ENCODE results near the gene CTTN. TPM values are rescaled to one million over a fixed set of nuclear protein-coding genes. Genes with fewer than 3 reads are reported as not detected.

The CTTN gene
- total RNA-seq (2012; rRNA removed) = 296 and 312 TPM in 2 replicates

DNA sequence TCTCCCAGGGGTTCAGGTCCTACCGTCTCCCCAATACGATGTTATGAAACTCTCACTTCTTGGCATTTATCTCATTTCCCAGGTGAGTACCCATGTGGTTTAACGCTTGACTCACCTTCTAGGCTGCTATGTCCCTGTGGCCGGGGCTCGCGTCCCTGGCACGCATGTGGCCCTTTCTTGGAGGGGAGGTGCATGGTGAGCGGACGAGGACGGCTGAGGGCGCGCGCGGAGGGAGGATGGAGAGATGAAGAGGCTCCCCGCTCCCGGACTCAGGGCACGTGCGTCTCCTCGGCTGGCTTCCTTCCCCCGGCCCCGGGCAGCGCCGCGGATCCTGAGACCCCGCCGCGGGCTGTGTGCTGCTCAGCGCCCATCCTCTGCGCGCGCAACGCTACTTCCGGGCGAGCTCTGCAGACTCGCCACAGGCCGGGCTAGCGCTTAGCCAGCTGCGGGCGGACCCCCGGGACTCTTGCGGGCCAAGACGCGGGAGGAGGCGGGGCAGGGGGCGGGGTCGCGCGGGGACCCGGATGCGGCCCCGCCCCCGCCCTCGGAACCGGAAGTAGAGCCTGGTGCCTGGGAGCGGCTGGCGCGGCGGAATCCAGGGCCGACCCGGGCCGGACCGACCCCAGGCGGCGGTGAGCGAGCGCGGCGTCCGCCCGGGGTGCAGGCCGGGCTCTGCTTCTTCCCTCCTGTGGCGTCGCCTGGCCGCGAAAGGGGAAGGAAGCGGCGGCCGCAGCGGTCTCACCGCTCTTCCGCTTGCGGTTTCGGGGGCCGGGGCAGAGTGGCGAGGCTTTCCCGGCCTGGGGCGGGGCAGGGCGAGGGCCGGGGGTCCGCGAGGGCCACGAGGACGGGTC lies at the start of gene CTTN:
Gene CTTN (plus strand): TSS at position 547 of the 851 bp plus-strand sequence. CDS start 8,769 bp downstream, outside the sequence.
- H3K4me2 ChIP-seq (ENCODE audit: low read length) = peak within 1 kb of the TSS; percentile 92
- H3K4me3 ChIP-seq (ENCODE audit: low read length) = peak within 1 kb of the TSS; percentile 76
- peaks cover 31% of the 10 kb centered on the region for H3K4me1 ChIP-seq (ENCODE audit: control insufficient read depth, insufficient read depth, low read length)
- no peaks in the 10 kb centered on the region for H3K27me3 ChIP-seq (ENCODE audit: control insufficient read depth, insufficient read depth, low read length)
- peaks cover 5% of the 10 kb centered on the region for H3K36me3 ChIP-seq (ENCODE audit: insufficient read depth, low read length)
- no peaks in the 10 kb centered on the region for H3K9me3 ChIP-seq (replicated peaks; ENCODE audit: low read length)
- H3K9ac ChIP-seq (ENCODE audit: low read depth, low read length) = peak within 1 kb of the TSS; percentile 85

DNA sequence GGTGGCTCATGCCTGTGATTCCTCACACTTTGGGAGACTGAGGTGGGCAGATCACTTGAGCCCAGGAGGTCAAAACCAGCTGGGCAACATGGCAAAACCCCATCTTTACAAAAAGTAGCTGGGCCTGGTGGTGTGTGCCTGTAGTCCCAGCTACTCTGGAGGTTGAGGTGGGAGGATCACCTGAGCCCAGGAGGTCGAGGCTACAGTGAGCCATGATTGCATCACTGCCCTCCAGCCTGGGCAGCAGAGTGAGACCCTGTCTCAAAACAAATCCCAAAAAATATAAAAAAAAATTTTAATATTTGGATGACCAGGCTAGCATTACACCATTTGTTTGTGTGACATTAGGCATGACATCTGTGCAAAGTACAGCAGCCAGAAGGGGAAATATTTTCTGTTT lies 49.7 kb upstream of the CTTN start:
- H3K4me2 ChIP-seq (ENCODE audit: low read length) = no peak overlapping the region
- no peaks in the 10 kb centered on the region for H3K27me3 ChIP-seq (ENCODE audit: control insufficient read depth, insufficient read depth, low read length)
- H3K36me3 ChIP-seq (ENCODE audit: insufficient read depth, low read length) = peaks cover 42% of the 10 kb centered on the region
- H3K4me3 ChIP-seq (ENCODE audit: low read length) = no peak overlapping the region
- H3K4me1 ChIP-seq (ENCODE audit: control insufficient read depth, insufficient read depth, low read length) = no peaks in the 10 kb centered on the region
- H3K9me3 ChIP-seq (replicated peaks; ENCODE audit: low read length) = no peaks in the 10 kb centered on the region
- no peak overlapping the region for H3K9ac ChIP-seq (ENCODE audit: low read depth, low read length)

DNA sequence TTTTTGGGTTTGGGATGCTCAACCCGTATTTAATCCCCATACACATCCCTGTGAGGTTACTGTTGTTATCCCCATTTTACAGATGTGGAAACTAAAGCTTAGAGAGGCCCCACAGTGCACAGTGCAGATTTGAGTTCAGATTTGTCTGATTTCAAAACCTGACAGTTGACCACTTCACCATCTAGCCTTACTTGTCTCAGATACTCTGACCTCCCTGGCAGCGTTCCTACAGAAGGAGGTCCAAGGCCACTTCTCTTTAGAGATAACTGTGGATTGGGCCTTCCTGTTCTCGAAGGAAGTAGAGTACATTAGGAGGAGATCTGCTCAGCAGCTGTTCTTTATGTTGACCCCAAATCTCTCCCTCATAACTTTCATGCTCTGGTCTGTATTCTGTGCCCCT lies 46.7 kb upstream of the CTTN start:
- Histone ChIP-seq H3K4me2 (ENCODE audit: low read length) (no peak overlapping the region), H3K4me3 (ENCODE audit: low read length) (no peak overlapping the region), H3K9ac (ENCODE audit: low read depth, low read length) (no peak overlapping the region), H3K36me3 (ENCODE audit: insufficient read depth, low read length) (peaks cover 45% of the 10 kb centered on the region), H3K9me3 (replicated peaks; ENCODE audit: low read length) (no peaks in the 10 kb centered on the region), H3K27me3 (ENCODE audit: control insufficient read depth, insufficient read depth, low read length) (no peaks in the 10 kb centered on the region), H3K4me1 (ENCODE audit: control insufficient read depth, insufficient read depth, low read length) (no peaks in the 10 kb centered on the region)

GRCh38 chr11:70352100-70352499 lies 46.2 kb upstream of the CTTN start:
- Histone ChIP-seq H3K9ac (ENCODE audit: low read depth, low read length) (no peak overlapping the region), H3K9me3 (replicated peaks; ENCODE audit: low read length) (no peaks in the 10 kb centered on the region), H3K4me1 (ENCODE audit: control insufficient read depth, insufficient read depth, low read length) (no peaks in the 10 kb centered on the region), H3K36me3 (ENCODE audit: insufficient read depth, low read length) (peaks cover 46% of the 10 kb centered on the region), H3K4me3 (ENCODE audit: low read length) (no peak overlapping the region), H3K4me2 (ENCODE audit: low read length) (no peak overlapping the region), H3K27me3 (ENCODE audit: control insufficient read depth, insufficient read depth, low read length) (no peaks in the 10 kb centered on the region)

GRCh38 chr11:70352601-70353000 lies 45.7 kb upstream of the CTTN start:
- Histone ChIP-seq H3K9ac (ENCODE audit: low read depth, low read length) (no peak overlapping the region), H3K9me3 (replicated peaks; ENCODE audit: low read length) (no peaks in the 10 kb centered on the region), H3K4me2 (ENCODE audit: low read length) (no peak overlapping the region), H3K36me3 (ENCODE audit: insufficient read depth, low read length) (peaks cover 49% of the 10 kb centered on the region), H3K4me3 (ENCODE audit: low read length) (no peak overlapping the region), H3K4me1 (ENCODE audit: control insufficient read depth, insufficient read depth, low read length) (no peaks in the 10 kb centered on the region), H3K27me3 (ENCODE audit: control insufficient read depth, insufficient read depth, low read length) (no peaks in the 10 kb centered on the region)

DNA sequence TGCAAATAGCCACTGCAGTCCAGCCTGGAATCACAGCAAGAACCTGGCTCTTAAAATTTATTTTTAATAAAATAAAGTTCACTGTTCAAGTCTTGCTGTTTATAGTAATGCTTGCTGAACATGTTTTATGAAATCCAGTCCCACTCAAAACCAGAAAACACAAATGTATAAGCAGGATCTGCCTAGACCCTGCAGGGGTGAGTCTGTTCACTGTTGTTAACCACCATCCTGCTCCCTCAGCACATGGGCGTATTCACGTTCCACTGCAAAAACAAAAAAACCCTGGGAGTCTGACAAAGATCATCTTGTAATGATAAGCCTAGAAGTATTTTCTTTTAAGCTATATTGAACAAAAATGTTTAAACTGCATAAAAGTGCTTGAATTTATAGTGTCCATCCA lies 45.0 kb upstream of the CTTN start:
- Histone ChIP-seq H3K4me3 (ENCODE audit: low read length) (no peak overlapping the region), H3K9me3 (replicated peaks; ENCODE audit: low read length) (no peaks in the 10 kb centered on the region), H3K4me2 (ENCODE audit: low read length) (no peak overlapping the region), H3K36me3 (ENCODE audit: insufficient read depth, low read length) (peaks cover 47% of the 10 kb centered on the region), H3K4me1 (ENCODE audit: control insufficient read depth, insufficient read depth, low read length) (no peaks in the 10 kb centered on the region), H3K9ac (ENCODE audit: low read depth, low read length) (no peak overlapping the region), H3K27me3 (ENCODE audit: control insufficient read depth, insufficient read depth, low read length) (no peaks in the 10 kb centered on the region)

GRCh38 chr11:70353900-70354568 lies 44.3 kb upstream of the CTTN start:
- Histone ChIP-seq H3K36me3 (ENCODE audit: insufficient read depth, low read length) (peaks cover 50% of the 10 kb centered on the region), H3K4me3 (ENCODE audit: low read length) (no peak overlapping the region), H3K4me1 (ENCODE audit: control insufficient read depth, insufficient read depth, low read length) (no peaks in the 10 kb centered on the region), H3K9ac (ENCODE audit: low read depth, low read length) (no peak overlapping the region), H3K4me2 (ENCODE audit: low read length) (no peak overlapping the region), H3K9me3 (replicated peaks; ENCODE audit: low read length) (no peaks in the 10 kb centered on the region), H3K27me3 (ENCODE audit: control insufficient read depth, insufficient read depth, low read length) (no peaks in the 10 kb centered on the region)

GRCh38 chr11:70354629-70355028 lies 43.7 kb upstream of the CTTN start:
- no peak overlapping the region for H3K4me2 ChIP-seq (ENCODE audit: low read length)
- H3K9ac ChIP-seq (ENCODE audit: low read depth, low read length) = no peak overlapping the region
- no peaks in the 10 kb centered on the region for H3K9me3 ChIP-seq (replicated peaks; ENCODE audit: low read length)
- no peak overlapping the region for H3K4me3 ChIP-seq (ENCODE audit: low read length)
- H3K36me3 ChIP-seq (ENCODE audit: insufficient read depth, low read length) = peaks cover 50% of the 10 kb centered on the region
- H3K4me1 ChIP-seq (ENCODE audit: control insufficient read depth, insufficient read depth, low read length) = no peaks in the 10 kb centered on the region
- no peaks in the 10 kb centered on the region for H3K27me3 ChIP-seq (ENCODE audit: control insufficient read depth, insufficient read depth, low read length)

DNA sequence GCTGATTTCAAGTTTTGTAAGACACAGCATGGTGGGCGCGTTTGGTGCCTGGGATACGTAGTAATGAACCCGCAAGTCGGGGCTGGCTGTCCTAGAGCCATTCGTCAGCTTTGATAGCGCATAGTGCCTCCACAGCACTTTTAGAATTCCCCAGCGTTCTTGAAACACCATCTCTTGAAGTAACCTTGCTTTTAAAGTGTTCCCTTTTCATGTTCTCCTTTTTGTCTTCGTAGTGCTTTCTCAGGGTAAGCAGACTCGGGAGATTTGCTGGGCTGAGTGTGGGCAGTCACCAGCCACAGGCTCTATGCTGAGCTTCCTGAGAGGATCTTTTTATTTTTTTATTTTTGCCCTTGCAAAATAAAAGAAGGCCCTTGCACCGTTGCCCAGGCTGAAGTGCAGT lies 39.6 kb upstream of the CTTN start:
- no peak overlapping the region for H3K4me3 ChIP-seq (ENCODE audit: low read length)
- peaks cover 63% of the 10 kb centered on the region for H3K36me3 ChIP-seq (ENCODE audit: insufficient read depth, low read length)
- no peaks in the 10 kb centered on the region for H3K9me3 ChIP-seq (replicated peaks; ENCODE audit: low read length)
- H3K9ac ChIP-seq (ENCODE audit: low read depth, low read length) = no peak overlapping the region
- no peak overlapping the region for H3K4me2 ChIP-seq (ENCODE audit: low read length)
- H3K4me1 ChIP-seq (ENCODE audit: control insufficient read depth, insufficient read depth, low read length) = no peaks in the 10 kb centered on the region
- H3K27me3 ChIP-seq (ENCODE audit: control insufficient read depth, insufficient read depth, low read length) = no peaks in the 10 kb centered on the region

GRCh38 chr11:70359451-70360205 lies 38.7 kb upstream of the CTTN start:
- H3K9me3 ChIP-seq (replicated peaks; ENCODE audit: low read length) = no peaks in the 10 kb centered on the region
- H3K4me2 ChIP-seq (ENCODE audit: low read length) = no peak overlapping the region
- H3K4me3 ChIP-seq (ENCODE audit: low read length) = no peak overlapping the region
- peaks cover 64% of the 10 kb centered on the region for H3K36me3 ChIP-seq (ENCODE audit: insufficient read depth, low read length)
- H3K9ac ChIP-seq (ENCODE audit: low read depth, low read length) = no peak overlapping the region
- H3K4me1 ChIP-seq (ENCODE audit: control insufficient read depth, insufficient read depth, low read length) = no peaks in the 10 kb centered on the region
- H3K27me3 ChIP-seq (ENCODE audit: control insufficient read depth, insufficient read depth, low read length) = no peaks in the 10 kb centered on the region

GRCh38 chr11:70360211-70360610 lies 38.1 kb upstream of the CTTN start:
- no peaks in the 10 kb centered on the region for H3K9me3 ChIP-seq (replicated peaks; ENCODE audit: low read length)
- H3K36me3 ChIP-seq (ENCODE audit: insufficient read depth, low read length) = peaks cover 65% of the 10 kb centered on the region
- H3K4me3 ChIP-seq (ENCODE audit: low read length) = no peak overlapping the region
- no peak overlapping the region for H3K4me2 ChIP-seq (ENCODE audit: low read length)
- no peak overlapping the region for H3K9ac ChIP-seq (ENCODE audit: low read depth, low read length)
- H3K4me1 ChIP-seq (ENCODE audit: control insufficient read depth, insufficient read depth, low read length) = no peaks in the 10 kb centered on the region
- no peaks in the 10 kb centered on the region for H3K27me3 ChIP-seq (ENCODE audit: control insufficient read depth, insufficient read depth, low read length)
